ENCODE measurements around the gene SKAP1.

DNA sequence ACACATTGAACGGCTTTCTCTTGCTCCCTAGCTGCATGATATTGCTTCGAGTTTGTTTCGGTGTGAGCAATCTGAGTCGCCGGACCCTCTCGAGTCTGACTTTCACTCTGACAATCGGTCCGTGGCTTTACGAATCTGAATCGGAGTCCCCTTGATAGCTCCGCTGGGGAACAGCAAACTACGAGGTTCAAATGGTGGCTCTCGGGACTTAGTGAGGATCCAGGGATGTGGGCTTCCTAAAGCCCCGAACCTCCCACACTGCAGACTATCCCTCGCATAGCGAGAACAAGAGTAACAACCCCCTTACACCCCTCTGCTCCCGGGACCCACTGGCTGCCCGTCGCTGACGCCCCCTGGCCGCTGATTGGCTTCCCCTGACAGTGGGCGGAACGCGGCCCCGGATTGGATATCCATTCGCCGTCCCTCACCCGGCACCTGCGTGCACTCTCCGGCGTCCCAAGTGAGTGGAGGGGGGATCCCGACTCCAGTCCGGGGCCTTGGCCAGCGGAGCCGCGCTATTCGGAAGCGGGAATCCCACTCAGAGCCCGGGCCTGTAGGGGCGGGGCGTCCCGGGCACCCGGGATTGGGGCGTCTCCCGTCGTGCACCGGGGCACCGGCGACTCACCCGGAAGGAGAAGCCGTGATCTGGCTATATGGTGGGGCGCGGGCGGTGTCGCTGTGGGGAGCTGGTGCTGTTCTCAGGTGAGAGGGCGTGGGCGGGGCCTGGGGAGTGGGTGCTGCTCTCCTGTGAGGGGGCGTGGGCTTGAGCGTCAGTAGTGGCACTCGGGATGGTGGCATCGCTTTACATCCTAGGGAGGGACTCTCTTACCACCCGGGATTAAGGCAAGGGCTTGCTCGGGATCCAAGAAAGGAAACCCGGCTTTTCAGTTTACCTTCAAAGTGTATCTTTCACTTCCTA is 322.6 kb downstream of the SKAP1 start, which contains the start of gene SNX11:
- peak; percentile 48; the same call in 1 of the 2 replicates for TF ChIP-seq CTCF (conservative IDR thresholded peaks at IDR 0.05; ENCODE audit: low read length)
- TF ChIP-seq EZH2phosphoT487 (IDR thresholded peaks at IDR 0.05; ENCODE audit: borderline replicate concordance, low read depth, low read length) = no peak

All from OCI-LY7 (cell line).